ENCODE measurements around the gene SAMD11.

DNA sequence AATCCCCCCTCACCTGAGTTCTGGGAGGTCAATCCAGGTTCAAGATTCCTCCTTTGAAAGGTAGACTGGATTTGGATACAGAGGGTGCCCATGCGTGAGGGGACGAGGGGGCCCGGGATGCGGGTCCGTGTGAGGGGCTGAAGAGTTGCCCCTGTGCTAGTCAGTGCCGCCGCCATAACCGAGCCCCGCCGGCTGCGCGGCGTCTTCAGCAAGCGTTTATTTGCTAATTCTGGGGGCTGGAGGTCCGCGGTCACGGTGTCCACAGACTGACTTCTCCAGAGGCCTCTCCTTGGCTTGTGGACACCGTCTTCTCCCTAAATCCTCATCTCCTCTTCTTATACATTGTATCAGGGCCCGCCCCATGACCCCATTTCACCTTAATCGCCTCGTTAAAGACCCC lies 20.9 kb upstream of the SAMD11 start:
- no peak for TF ChIP-seq POLR2A (IDR thresholded peaks at IDR 0.05; ENCODE audit: low read depth, low read length)
- no peak for TF ChIP-seq POU2F2 (IDR thresholded peaks at IDR 0.05; ENCODE audit: low read depth, low read length)
- no peak for TF ChIP-seq TAF1 (IDR thresholded peaks at IDR 0.05; ENCODE audit: low read depth, low read length)
- no peak for TF ChIP-seq SPI1 (IDR thresholded peaks at IDR 0.05; ENCODE audit: low read depth, low read length)
- TF ChIP-seq POLR2AphosphoS5 (IDR thresholded peaks at IDR 0.05; ENCODE audit: low read depth, low read length): no peak
